ENCODE measurements around the gene SRD5A1. TPM values are rescaled to one million over a fixed set of nuclear protein-coding genes. Genes with fewer than 3 reads are reported as not detected.

The SRD5A1 gene
- total and polyA plus RNA-seq, 2 experiments from 2014 or later = 18.2 to 87.3 TPM

DNA sequence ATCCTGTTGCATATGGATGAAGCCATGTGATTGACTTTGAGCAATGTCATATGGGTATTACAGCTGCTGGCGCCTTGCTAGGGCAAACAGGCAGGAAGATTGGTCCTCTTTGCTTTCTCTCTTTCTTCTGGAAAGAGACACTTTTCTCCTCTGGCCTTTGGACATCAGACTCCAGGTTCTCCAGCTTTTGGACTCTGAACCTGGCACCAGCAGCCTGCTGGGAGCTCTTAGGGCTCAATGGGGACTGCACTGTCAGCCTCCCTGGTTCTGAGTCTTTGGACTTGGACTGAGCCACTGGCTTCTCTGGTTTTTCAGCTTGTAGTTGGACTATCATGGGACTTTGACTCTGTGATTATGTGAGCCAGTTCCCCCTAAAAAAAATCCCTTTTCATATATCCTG lies 45.1 kb downstream of the SRD5A1 start:
- Mint-ChIP-seq H3K27ac (no peak overlapping the region), H3K4me1 (peaks cover 2% of the 10 kb centered on the region; the same call in 2 of the 3 replicates), H3K36me3 (ENCODE audit: low read depth) (peaks cover 23% of the 10 kb centered on the region), H3K27me3 (ENCODE audit: insufficient read depth, low read depth, poor library complexity) (no peaks in the 10 kb centered on the region), H3K4me3 (no peak overlapping the region), H3K9me3 (peaks cover 22% of the 10 kb centered on the region)
- H3K36me3 ChIP-seq (ENCODE audit: insufficient read depth) = no peaks in the 10 kb centered on the region
- no peaks in the 10 kb centered on the region for H3K4me1 ChIP-seq (ENCODE audit: insufficient read depth)
- H3F3A ChIP-seq (replicated peaks; ENCODE audit: low read depth) = no peaks in the 10 kb centered on the region
- H3K79me2 ChIP-seq (replicated peaks; ENCODE audit: insufficient read depth) = no peaks in the 10 kb centered on the region
- H3K4me3 ChIP-seq = no peak overlapping the region
- TF ChIP-seq JUNB (IDR thresholded peaks at IDR 0.05; ENCODE audit: unreplicated experiment) = no peak
- TF ChIP-seq STAT1 (IDR thresholded peaks at IDR 0.05; ENCODE audit: unreplicated experiment) = no peak
- TF ChIP-seq, protein P1, sequence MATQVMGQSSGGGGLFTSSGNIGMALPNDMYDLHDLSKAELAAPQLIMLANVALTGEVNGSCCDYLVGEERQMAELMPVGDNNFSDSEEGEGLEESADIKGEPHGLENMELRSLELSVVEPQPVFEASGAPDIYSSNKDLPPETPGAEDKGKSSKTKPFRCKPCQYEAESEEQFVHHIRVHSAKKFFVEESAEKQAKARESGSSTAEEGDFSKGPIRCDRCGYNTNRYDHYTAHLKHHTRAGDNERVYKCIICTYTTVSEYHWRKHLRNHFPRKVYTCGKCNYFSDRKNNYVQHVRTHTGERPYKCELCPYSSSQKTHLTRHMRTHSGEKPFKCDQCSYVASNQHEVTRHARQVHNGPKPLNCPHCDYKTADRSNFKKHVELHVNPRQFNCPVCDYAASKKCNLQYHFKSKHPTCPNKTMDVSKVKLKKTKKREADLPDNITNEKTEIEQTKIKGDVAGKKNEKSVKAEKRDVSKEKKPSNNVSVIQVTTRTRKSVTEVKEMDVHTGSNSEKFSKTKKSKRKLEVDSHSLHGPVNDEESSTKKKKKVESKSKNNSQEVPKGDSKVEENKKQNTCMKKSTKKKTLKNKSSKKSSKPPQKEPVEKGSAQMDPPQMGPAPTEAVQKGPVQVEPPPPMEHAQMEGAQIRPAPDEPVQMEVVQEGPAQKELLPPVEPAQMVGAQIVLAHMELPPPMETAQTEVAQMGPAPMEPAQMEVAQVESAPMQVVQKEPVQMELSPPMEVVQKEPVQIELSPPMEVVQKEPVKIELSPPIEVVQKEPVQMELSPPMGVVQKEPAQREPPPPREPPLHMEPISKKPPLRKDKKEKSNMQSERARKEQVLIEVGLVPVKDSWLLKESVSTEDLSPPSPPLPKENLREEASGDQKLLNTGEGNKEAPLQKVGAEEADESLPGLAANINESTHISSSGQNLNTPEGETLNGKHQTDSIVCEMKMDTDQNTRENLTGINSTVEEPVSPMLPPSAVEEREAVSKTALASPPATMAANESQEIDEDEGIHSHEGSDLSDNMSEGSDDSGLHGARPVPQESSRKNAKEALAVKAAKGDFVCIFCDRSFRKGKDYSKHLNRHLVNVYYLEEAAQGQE (IDR thresholded peaks at IDR 0.05; ENCODE audit: unreplicated experiment) = no peak
- no peak for TF ChIP-seq CTCF (conservative IDR thresholded peaks at IDR 0.05; ENCODE audit: low read depth in 2 of 2)
- no peak for TF ChIP-seq NANOG (IDR thresholded peaks at IDR 0.05; ENCODE audit: borderline replicate concordance)
- no peak for TF ChIP-seq POLR2AphosphoS5 (IDR thresholded peaks at IDR 0.05; ENCODE audit: low read depth)
- TF ChIP-seq ETS1 (IDR thresholded peaks at IDR 0.05) = no peak
- no peak for TF ChIP-seq ZNF331 (CRISPR knock-in tag; IDR thresholded peaks at IDR 0.05; ENCODE audit: low read depth)
- no peak for TF ChIP-seq CREB1 (CRISPR knock-in tag; IDR thresholded peaks at IDR 0.05; ENCODE audit: low read depth)
- TF ChIP-seq ZNF462 (CRISPR knock-in tag; IDR thresholded peaks at IDR 0.05) = no peak
- TF ChIP-seq ZNF114 (CRISPR knock-in tag; IDR thresholded peaks at IDR 0.05) = no peak
- no peak for TF ChIP-seq EZH2phosphoT487 (IDR thresholded peaks at IDR 0.05; ENCODE audit: unreplicated experiment)
- TF ChIP-seq EZH2 (IDR thresholded peaks at IDR 0.05; ENCODE audit: low read depth, unreplicated experiment) = no peak
- DNase-seq (ENCODE audit: low spot score) (no peak), ATAC-seq (no peak)
- no peaks in the 10 kb centered on the region; the same call in 1 of the 2 replicates for H4K20me1 ChIP-seq (replicated peaks; ENCODE audit: insufficient read depth)
- H3K9me2 ChIP-seq (ENCODE audit: insufficient read depth) = peaks cover 10% of the 10 kb centered on the region
- no peak overlapping the region for H3K27ac ChIP-seq (ENCODE audit: low read depth)
- H3K4me2 ChIP-seq = no peak overlapping the region
- H3K27me3 ChIP-seq (ENCODE audit: insufficient read depth) = no peaks in the 10 kb centered on the region
- no peak overlapping the region for H2AFZ ChIP-seq
